ENCODE results near the gene TSPAN13.

TSPAN13 gene

GRCh38 chr7:16729541-16729940 is 24.0 kb upstream of the TSPAN13 start:
- no peak for DNase-seq (ENCODE audit: low read depth)
- TF ChIP-seq CTCF (IDR thresholded peaks at IDR 0.05; ENCODE audit: low read length, missing control alignments), result no peak
- no peak overlapping the region for H3K4me3 ChIP-seq (replicated peaks; ENCODE audit: low read depth, low read length)

GRCh38 chr7:16730937-16731336 is 22.6 kb upstream of the TSPAN13 start:
- TF ChIP-seq CTCF (IDR thresholded peaks at IDR 0.05; ENCODE audit: low read length, missing control alignments), result no peak
- no peak for DNase-seq (ENCODE audit: low read depth)
- H3K4me3 ChIP-seq (replicated peaks; ENCODE audit: low read depth, low read length), result no peak overlapping the region

- no peak overlapping the region for H3K4me3 ChIP-seq (replicated peaks; ENCODE audit: low read depth, low read length)
- DNase-seq (ENCODE audit: low read depth), result no peak
- TF ChIP-seq CTCF (IDR thresholded peaks at IDR 0.05; ENCODE audit: low read length, missing control alignments), result no peak
These were observed 20.7 kb upstream of the TSPAN13 start for GRCh38 chr7:16732828-16733227.

GRCh38 chr7:16734148-16734726 is 19.3 kb upstream of the TSPAN13 start:
- TF ChIP-seq CTCF (IDR thresholded peaks at IDR 0.05; ENCODE audit: low read length, missing control alignments), result no peak
- H3K4me3 ChIP-seq (replicated peaks; ENCODE audit: low read depth, low read length), result no peak overlapping the region
- DNase-seq (ENCODE audit: low read depth), result peak; percentile 77

GRCh38 chr7:16735020-16735419 is 18.5 kb upstream of the TSPAN13 start:
- H3K4me3 ChIP-seq (replicated peaks; ENCODE audit: low read depth, low read length), result no peak overlapping the region
- no peak for TF ChIP-seq CTCF (IDR thresholded peaks at IDR 0.05; ENCODE audit: low read length, missing control alignments)
- no peak for DNase-seq (ENCODE audit: low read depth)

- H3K4me3 ChIP-seq (replicated peaks; ENCODE audit: low read depth, low read length), result no peak overlapping the region
- no peak for TF ChIP-seq CTCF (IDR thresholded peaks at IDR 0.05; ENCODE audit: low read length, missing control alignments)
- no peak for DNase-seq (ENCODE audit: low read depth)
These were observed 15.4 kb upstream of the TSPAN13 start for GRCh38 chr7:16738011-16738688.
